ENCODE results near the gene BPTF. TPM values are rescaled to one million over a fixed set of nuclear protein-coding genes. Genes with fewer than 3 reads are reported as not detected.
"Not testable (repeated sequence)": the region's sequence is repeated elsewhere in the genome, so short reads cannot be mapped to it uniquely, and the experiment has no call there.

The BPTF gene
- total RNA-seq, 2 experiments from 2014 or later = 98.1 to 114 TPM

- H3K4me3 Mint-ChIP-seq = no peak overlapping the region
- no peak overlapping the region for H3K27ac Mint-ChIP-seq
- POLR2A ChIA-PET = no interaction called here
- CTCF ChIA-PET = no interaction called here
- H3K27me3 Mint-ChIP-seq = no peaks in the 10 kb centered on the region
- no peak for DNase-seq
- H3K36me3 Mint-ChIP-seq (ENCODE audit: low read depth) = peaks cover 2% of the 10 kb centered on the region
- H3K9me3 Mint-ChIP-seq = no peaks in the 10 kb centered on the region
- H3K4me1 Mint-ChIP-seq = peaks cover 11% of the 10 kb centered on the region
Observed at GRCh38 chr17:67842648-67843047, 17.3 kb downstream of the BPTF start.

DNA sequence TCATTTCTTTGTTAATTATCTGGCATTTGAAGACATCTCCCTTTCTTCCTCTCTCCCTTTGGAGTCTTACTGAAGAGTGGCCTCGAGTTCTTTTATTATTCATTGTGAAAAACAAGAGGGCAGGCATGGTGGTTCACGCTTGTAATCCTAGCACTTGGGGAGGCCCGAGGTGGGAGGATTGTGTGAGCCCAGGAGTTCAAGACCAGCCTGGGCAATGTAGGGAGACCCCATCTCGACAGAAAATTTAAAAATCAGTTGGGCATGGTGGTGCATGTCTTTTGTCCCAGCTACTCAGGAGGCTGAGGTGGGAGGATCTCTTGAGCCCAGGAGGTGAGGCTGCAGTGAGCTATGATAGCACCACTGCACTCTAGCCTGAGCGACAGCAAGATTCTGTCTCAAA is 20.1 kb downstream of the BPTF start:
- H3K27me3 Mint-ChIP-seq = no peaks in the 10 kb centered on the region
- no peak overlapping the region for H3K4me3 Mint-ChIP-seq
- no peak overlapping the region for H3K27ac Mint-ChIP-seq
- no peak for DNase-seq
- ChIA-PET CTCF (no interaction called here), POLR2A (no interaction called here)
- H3K36me3 Mint-ChIP-seq (ENCODE audit: low read depth) = peaks cover 14% of the 10 kb centered on the region
- no peaks in the 10 kb centered on the region for H3K9me3 Mint-ChIP-seq
- H3K4me1 Mint-ChIP-seq = peaks cover 15% of the 10 kb centered on the region

- H3K27ac Mint-ChIP-seq, H3K4me3 Mint-ChIP-seq, CTCF ChIA-PET, POLR2A ChIA-PET, H3K9me3 Mint-ChIP-seq, DNase-seq, H3K27me3 Mint-ChIP-seq: not testable (repeated sequence)
- Mint-ChIP-seq H3K4me1 (peaks cover 16% of the 10 kb centered on the region), H3K36me3 (ENCODE audit: low read depth) (peaks cover 19% of the 10 kb centered on the region)
Observed at GRCh38 chr17:67848189-67848588, 22.9 kb downstream of the BPTF start.

DNA sequence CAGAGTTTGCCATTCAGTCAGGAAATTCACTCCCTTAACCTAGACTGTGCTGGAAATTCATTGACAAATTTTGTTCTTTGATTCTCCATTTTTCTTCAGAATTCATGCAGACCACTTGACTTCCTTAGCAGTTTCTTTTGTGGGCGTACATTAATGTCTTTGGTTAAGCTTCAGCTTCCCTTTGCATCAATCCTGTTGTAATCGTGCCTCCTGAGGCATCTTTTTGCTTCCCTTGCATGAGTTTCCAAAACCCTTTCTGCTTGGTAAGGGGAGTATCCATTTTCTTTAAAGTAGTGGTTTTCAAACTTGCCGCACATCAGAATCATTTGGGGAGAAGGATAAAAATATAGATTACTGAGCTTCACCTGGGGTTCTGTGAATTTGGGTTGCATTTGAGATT is 23.5 kb downstream of the BPTF start:
- H3K9me3 Mint-ChIP-seq, POLR2A ChIA-PET, DNase-seq, H3K4me3 Mint-ChIP-seq, H3K27me3 Mint-ChIP-seq, H3K27ac Mint-ChIP-seq: not testable (repeated sequence)
- Mint-ChIP-seq H3K4me1 (peaks cover 17% of the 10 kb centered on the region), H3K36me3 (ENCODE audit: low read depth) (peaks cover 23% of the 10 kb centered on the region)
- CTCF ChIA-PET = interaction anchor here (1.0 kb wide), 1 partner anchor 12 kb away, joined by 3 read pairs; no protein-coding TSS in a partner anchor

GRCh38 chr17:67850991-67851631 is 25.8 kb downstream of the BPTF start:
- Mint-ChIP-seq H3K4me1 (peaks cover 28% of the 10 kb centered on the region), H3K9me3 (no peaks in the 10 kb centered on the region), H3K27me3 (no peaks in the 10 kb centered on the region), H3K36me3 (ENCODE audit: low read depth) (peaks cover 39% of the 10 kb centered on the region), H3K4me3 (no peak overlapping the region), H3K27ac (no peak overlapping the region)
- POLR2A ChIA-PET = no interaction called here
- no peak for DNase-seq
- CTCF ChIA-PET = interaction anchor here (0.6 kb wide), 1 partner anchor 533 kb away, joined by 3 read pairs; no protein-coding TSS in a partner anchor

DNA sequence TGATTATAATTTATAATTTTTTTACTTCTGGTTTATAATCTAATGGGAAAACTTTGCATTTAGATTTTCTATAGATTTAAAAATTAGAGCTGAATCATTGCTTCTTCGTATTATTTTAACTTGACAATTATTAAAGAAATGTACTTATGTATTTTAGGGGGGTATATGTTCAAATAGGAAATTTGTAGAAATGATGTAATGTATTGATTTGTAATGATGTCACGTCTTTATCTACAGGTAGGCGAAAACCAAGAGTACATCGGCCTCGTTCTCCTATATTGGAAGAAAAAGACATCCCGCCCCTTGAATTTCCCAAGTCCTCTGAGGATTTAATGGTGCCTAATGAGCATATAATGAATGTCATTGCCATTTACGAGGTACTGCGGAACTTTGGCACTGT is 28.4 kb downstream of the BPTF start:
- H3K4me1 Mint-ChIP-seq = peaks cover 37% of the 10 kb centered on the region
- H3K4me3 Mint-ChIP-seq = no peak overlapping the region
- H3K27ac Mint-ChIP-seq = no peak overlapping the region
- H3K36me3 Mint-ChIP-seq (ENCODE audit: low read depth) = peaks cover 48% of the 10 kb centered on the region
- POLR2A ChIA-PET = no interaction called here
- no peaks in the 10 kb centered on the region for H3K9me3 Mint-ChIP-seq
- DNase-seq = no peak
- CTCF ChIA-PET = interaction anchor here (1.4 kb wide), 1 partner anchor 10 kb away, joined by 3 read pairs; no protein-coding TSS in a partner anchor
- H3K27me3 Mint-ChIP-seq = no peaks in the 10 kb centered on the region

DNA sequence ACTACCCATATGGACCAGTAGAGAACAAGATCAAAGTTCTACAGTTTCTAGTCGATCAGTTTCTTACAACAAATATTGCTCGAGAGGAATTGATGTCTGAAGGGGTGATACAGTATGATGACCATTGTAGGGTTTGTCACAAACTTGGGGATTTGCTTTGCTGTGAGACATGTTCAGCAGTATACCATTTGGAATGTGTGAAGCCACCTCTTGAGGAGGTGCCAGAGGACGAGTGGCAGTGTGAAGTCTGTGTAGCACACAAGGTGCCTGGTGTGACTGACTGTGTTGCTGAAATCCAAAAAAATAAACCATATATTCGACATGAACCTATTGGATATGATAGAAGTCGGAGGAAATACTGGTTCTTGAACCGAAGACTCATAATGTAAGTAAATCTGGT is 29.1 kb downstream of the BPTF start:
- Mint-ChIP-seq H3K4me3 (no peak overlapping the region), H3K27me3 (no peaks in the 10 kb centered on the region), H3K4me1 (peaks cover 34% of the 10 kb centered on the region), H3K9me3 (no peaks in the 10 kb centered on the region), H3K27ac (no peak overlapping the region), H3K36me3 (ENCODE audit: low read depth) (peaks cover 42% of the 10 kb centered on the region)
- DNase-seq = no peak
- ChIA-PET POLR2A (no interaction called here), CTCF (no interaction called here)

DNA sequence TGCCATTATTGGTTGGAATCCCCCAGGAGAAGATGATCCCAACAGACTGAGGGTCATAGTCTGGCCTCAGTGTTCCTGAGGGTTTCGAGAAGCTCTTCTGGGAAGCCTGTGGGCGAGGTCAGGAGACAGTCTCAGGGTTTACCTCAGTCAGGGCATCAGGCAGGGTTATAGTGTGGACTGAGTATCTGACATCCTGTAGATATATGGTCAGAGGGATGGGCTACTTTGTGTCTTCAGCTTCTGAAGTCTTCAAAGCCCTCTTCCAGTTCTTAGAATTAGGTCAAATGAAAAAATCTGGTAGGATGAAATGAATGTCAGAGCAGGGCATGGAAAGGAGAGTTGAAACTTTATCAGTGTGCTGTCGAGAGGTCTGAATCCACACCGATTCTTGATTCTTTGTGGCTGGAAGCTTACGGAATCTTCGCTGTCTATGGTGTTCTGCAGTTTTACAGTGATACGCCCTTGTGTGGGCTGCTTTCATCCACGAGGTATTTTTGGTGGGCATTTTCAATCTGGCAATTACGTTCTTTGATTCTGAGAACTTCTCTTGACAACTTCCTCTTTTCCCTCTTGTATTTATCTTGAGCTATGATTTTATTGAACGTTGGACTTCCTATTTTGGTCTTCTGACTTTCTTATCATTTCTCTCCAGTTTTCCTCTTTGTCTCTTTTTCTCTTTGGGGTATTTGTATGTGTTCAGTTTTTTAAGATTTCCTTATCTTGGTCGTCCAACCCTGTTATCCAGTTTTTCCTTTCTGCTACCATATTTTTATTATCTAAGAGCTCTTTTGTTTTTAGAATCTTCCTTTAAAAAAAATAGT is 30.4 kb downstream of the BPTF start:
- no peak for DNase-seq
- peak overlapping the region; percentile 51 for H3K27ac Mint-ChIP-seq
- peaks cover 35% of the 10 kb centered on the region for H3K4me1 Mint-ChIP-seq
- CTCF ChIA-PET = interaction anchor here (0.6 to 1.4 kb wide), 4 partner anchors 14 to 60 kb away, joined by 3 to 5 read pairs (median 3); partner anchors contain the start of gene BPTF
- no peaks in the 10 kb centered on the region for H3K9me3 Mint-ChIP-seq
- peaks cover 34% of the 10 kb centered on the region for H3K36me3 Mint-ChIP-seq (ENCODE audit: low read depth)
- no peaks in the 10 kb centered on the region for H3K27me3 Mint-ChIP-seq
- POLR2A ChIA-PET = no interaction called here
- peak overlapping the region; percentile 23 for H3K4me3 Mint-ChIP-seq

- peaks cover 33% of the 10 kb centered on the region for H3K4me1 Mint-ChIP-seq
- H3K36me3 Mint-ChIP-seq (ENCODE audit: low read depth) = peaks cover 34% of the 10 kb centered on the region
- DNase-seq, POLR2A ChIA-PET, H3K27me3 Mint-ChIP-seq, H3K4me3 Mint-ChIP-seq, H3K27ac Mint-ChIP-seq, H3K9me3 Mint-ChIP-seq: not testable (repeated sequence)
- CTCF ChIA-PET = interaction anchor here (0.7 to 1.4 kb wide), 3 partner anchors 21 to 59 kb away, joined by 3 to 5 read pairs (median 3); partner anchors contain the start of gene BPTF
Observed at GRCh38 chr17:67856402-67856801, 31.1 kb downstream of the BPTF start.

DNA sequence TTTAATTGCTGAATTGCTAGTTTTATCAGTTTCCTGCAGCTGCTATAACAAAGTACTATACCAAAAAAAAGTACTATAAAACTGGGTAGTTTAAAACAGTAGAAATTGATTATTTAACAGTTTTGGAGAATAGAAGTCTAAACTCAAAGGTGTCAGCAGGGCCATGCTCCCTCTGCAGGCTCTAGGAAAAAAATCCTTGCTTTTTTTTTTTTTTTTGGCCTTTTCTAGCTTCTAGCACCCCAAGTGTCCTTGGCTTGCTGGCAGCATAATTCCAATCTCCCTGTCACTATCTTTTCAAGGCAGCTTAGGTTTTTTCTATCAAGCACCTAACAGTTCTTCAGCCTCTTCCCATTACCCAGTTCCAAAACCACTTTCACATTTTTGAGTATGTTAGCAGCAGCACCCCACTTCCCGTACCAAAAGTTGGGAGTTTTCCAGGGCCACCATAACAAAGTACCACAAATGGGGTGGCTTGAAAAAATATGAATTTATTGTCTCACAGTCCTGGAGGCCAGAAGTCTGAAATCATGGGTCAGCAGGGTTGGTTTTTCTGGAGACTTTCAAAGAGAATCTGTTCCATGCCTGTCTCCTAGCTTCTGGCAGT is 37.4 kb downstream of the BPTF start:
- Mint-ChIP-seq H3K9me3 (no peaks in the 10 kb centered on the region), H3K4me3 (no peak overlapping the region), H3K36me3 (ENCODE audit: low read depth) (peaks cover 27% of the 10 kb centered on the region), H3K27me3 (no peaks in the 10 kb centered on the region), H3K27ac (peak overlapping the region; percentile 9), H3K4me1 (peaks cover 39% of the 10 kb centered on the region)
- DNase-seq = no peak
- ChIA-PET POLR2A (interaction anchor here (0.6 kb wide), 1 partner anchor 48 kb away, joined by 3 read pairs; no protein-coding TSS in a partner anchor), CTCF (interaction anchor here (1.2 kb wide), 1 partner anchor 10 kb away, joined by 3 read pairs; no protein-coding TSS in a partner anchor)

GRCh38 chr17:67863624-67864247 is 38.4 kb downstream of the BPTF start:
- H3K4me1 Mint-ChIP-seq = peaks cover 38% of the 10 kb centered on the region
- no peaks in the 10 kb centered on the region for H3K27me3 Mint-ChIP-seq
- H3K4me3 Mint-ChIP-seq = no peak overlapping the region
- H3K27ac Mint-ChIP-seq = no peak overlapping the region
- POLR2A ChIA-PET = no interaction called here
- no peak for DNase-seq
- H3K9me3 Mint-ChIP-seq = no peaks in the 10 kb centered on the region
- peaks cover 26% of the 10 kb centered on the region for H3K36me3 Mint-ChIP-seq (ENCODE audit: low read depth)
- CTCF ChIA-PET = interaction anchor here (1.2 kb wide), 1 partner anchor 11 kb away, joined by 3 read pairs; no protein-coding TSS in a partner anchor

GRCh38 chr17:67865438-67865837 is 40.1 kb downstream of the BPTF start:
- Mint-ChIP-seq H3K4me1 (peaks cover 35% of the 10 kb centered on the region), H3K27me3 (no peaks in the 10 kb centered on the region), H3K9me3 (no peaks in the 10 kb centered on the region), H3K36me3 (ENCODE audit: low read depth) (peaks cover 29% of the 10 kb centered on the region), H3K4me3 (no peak overlapping the region), H3K27ac (no peak overlapping the region)
- ChIA-PET POLR2A (no interaction called here), CTCF (no interaction called here)
- DNase-seq = no peak

DNA sequence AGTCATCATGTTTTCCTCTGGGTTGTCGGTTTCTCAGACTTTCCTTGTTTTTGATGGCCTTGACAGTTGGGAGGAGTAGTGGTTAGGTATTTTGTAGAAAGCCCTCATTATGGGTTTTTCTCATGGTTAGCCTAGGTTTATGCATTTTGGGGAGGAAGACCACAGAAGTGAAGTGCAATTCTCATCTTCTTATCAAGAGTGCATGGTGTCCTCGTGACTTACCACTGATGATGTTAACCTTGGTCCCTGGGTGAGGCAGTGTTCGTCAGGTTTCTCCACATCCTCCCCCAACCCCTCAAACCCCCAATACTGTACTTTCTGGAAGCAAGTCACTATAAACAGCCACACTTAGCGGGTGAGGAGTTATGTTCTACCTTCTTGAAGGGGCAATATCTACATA is 42.3 kb downstream of the BPTF start:
- DNase-seq = no peak
- no peak overlapping the region for H3K27ac Mint-ChIP-seq
- peaks cover 31% of the 10 kb centered on the region for H3K4me1 Mint-ChIP-seq
- CTCF ChIA-PET = no interaction called here
- no peaks in the 10 kb centered on the region for H3K27me3 Mint-ChIP-seq
- no peaks in the 10 kb centered on the region for H3K9me3 Mint-ChIP-seq
- no peak overlapping the region for H3K4me3 Mint-ChIP-seq
- POLR2A ChIA-PET = no interaction called here
- peaks cover 22% of the 10 kb centered on the region for H3K36me3 Mint-ChIP-seq (ENCODE audit: low read depth)
